ENCODE measurements around the gene POM121L2.

DNA sequence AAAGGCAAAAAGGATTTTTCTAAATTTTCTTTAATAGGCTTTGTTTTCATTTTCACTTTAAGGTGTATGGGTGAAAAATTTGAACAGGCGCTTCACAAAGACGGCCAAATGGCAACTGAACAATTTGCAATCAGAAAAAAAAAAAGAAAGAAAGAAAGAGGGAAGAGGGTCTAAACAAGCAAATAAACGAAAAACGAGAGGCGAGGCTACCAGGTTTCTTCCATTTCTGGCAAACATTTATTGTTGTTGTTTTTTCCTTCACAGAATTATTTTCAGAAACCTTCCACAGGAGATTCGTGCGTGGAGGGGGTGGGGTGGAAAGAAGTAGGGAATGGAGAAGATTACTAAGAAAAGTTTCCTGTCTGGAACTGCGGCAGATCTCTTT, 24.3 kb downstream of the POM121L2 start:
- TF ChIP-seq, protein P1, sequence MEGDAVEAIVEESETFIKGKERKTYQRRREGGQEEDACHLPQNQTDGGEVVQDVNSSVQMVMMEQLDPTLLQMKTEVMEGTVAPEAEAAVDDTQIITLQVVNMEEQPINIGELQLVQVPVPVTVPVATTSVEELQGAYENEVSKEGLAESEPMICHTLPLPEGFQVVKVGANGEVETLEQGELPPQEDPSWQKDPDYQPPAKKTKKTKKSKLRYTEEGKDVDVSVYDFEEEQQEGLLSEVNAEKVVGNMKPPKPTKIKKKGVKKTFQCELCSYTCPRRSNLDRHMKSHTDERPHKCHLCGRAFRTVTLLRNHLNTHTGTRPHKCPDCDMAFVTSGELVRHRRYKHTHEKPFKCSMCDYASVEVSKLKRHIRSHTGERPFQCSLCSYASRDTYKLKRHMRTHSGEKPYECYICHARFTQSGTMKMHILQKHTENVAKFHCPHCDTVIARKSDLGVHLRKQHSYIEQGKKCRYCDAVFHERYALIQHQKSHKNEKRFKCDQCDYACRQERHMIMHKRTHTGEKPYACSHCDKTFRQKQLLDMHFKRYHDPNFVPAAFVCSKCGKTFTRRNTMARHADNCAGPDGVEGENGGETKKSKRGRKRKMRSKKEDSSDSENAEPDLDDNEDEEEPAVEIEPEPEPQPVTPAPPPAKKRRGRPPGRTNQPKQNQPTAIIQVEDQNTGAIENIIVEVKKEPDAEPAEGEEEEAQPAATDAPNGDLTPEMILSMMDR (IDR thresholded peaks at IDR 0.05) = no peak
- no peak for TF ChIP-seq POLR2AphosphoS5 (IDR thresholded peaks at IDR 0.05)
